Transverse colon (tissue), 4 donors: Measurements from ENCODE around the gene GOLGA1. TPM values are rescaled to one million over a fixed set of nuclear protein-coding genes. Genes with fewer than 3 reads are reported as not detected.

Source experiments
- DNase-seq: peaks from one replicate; pipeline ENCODE4 v3.0.0-alpha.2; 2019
- H3K27ac ChIP-seq, 4 donors: fragments of 200-600 bp; sonication (generic); 2 replicates each; pipeline ENCODE4 v1.5.1; 2016 to 2018; ENCODE audit warnings: inconsistent platforms in 4 of 4
- H3K27me3 ChIP-seq: fragments of 200-600 bp; sonication (generic); 2 replicates; pipeline ENCODE4 v1.5.1; 2017; ENCODE audit warnings: inconsistent platforms
- H3K36me3 ChIP-seq, 4 donors: fragments of 200-600 bp; sonication (generic); 2 replicates each; pipeline ENCODE4 v1.5.1; 2017 to 2019; ENCODE audit warnings: inconsistent platforms in 4 of 4
- H3K4me1 ChIP-seq, 4 donors: fragments of 200-600 bp; sonication (generic); 2 replicates each; pipeline ENCODE4 v1.5.1; 2017 to 2020; ENCODE audit warnings: inconsistent platforms in 4 of 4
- H3K4me3 ChIP-seq, 4 donors: fragments of 200-600 bp; sonication (generic); 1 replicate in 1 of 4; 2 replicates in 3 of 4; pipeline versions ENCODE4 v1.5.1 to v1.6.1; 2017 to 2019; ENCODE audit warnings: inconsistent platforms in 4 of 4
- H3K9me3 ChIP-seq, 2 donors: fragments of 200-600 bp; sonication (generic); 2 replicates each; pipeline ENCODE4 v1.5.1; 2017 to 2019; ENCODE audit warnings: inconsistent platforms in 2 of 2
- EP300 ChIP-seq: sonication (generic); formaldehyde crosslinking; IDR thresholded peaks from one replicate; pipeline ENCODE4 v1.6.1; 2017; ENCODE audit warnings: antibody characterized with exemption, low read depth
- POLR2A ChIP-seq: fragments of 450-650 bp; IDR thresholded peaks from one replicate; pipeline ENCODE4 v1.6.1; 2016; ENCODE audit warnings: antibody characterized with exemption, mild to moderate bottlenecking, moderate library complexity
- POLR2AphosphoS5 ChIP-seq, 3 donors: sonication (generic); formaldehyde crosslinking; IDR thresholded peaks; one replicate each; pipeline ENCODE4 v1.6.1; 2016; ENCODE audit warnings: antibody characterized with exemption in 3 of 3
- WGBS, 2 donors: methylation state at CpG; one replicate each; pipeline ENCODE4 v1.1.5; 2018; ENCODE audit warnings: low coverage in 1 of 2; 5-methylcytosine and 5-hydroxymethylcytosine counted together
- in situ Hi-C, 4 donors: fragments of 200-750 bp; cut with MboI; loops; one replicate each; pipeline versions ENCODE4 v1.15.0 to v1.15.1; 2017; ENCODE audit warnings: low sequenced_read_pairs in 3 of 4, low pct_ligation_motif_present in 1 of 4, low pct_unique_long_range_greater_than_20kb in 1 of 4
- intact Hi-C: fragments of 100-400 bp; cut with DNase I; formaldehyde crosslinking; loops from one replicate; pipeline ENCODE4 v1.15.1; 2023; ENCODE audit warnings: low total_unique reads
- total RNA-seq, 4 donors: library from RNA; depleted of rRNA; stranded (reverse); fragments of >200 nt; gene quantifications; one replicate each; pipeline ENCODE4 v1.1.0, GENCODE V29; 2016
- TF ChIP-seq, protein P1 (sequence below), 5 experiments: fragments of 200-600 bp in 3 of 5; fragments of 450-650 bp in 2 of 5; sonication (generic) in 3 of 5; IDR thresholded peaks; 1 replicate in 2 of 5; 2 replicates in 3 of 5; pipeline ENCODE4 v1.5.1; 2016 to 2017; ENCODE audit warnings: antibody characterized with exemption in 5 of 5, inconsistent platforms in 3 of 5, mild to moderate bottlenecking in 2 of 5, moderate library complexity in 1 of 5

Gene GOLGA1
- total RNA-seq, 4 donors from 2014 or later = 24.3 to 144 (median 30.1) TPM

DNA sequence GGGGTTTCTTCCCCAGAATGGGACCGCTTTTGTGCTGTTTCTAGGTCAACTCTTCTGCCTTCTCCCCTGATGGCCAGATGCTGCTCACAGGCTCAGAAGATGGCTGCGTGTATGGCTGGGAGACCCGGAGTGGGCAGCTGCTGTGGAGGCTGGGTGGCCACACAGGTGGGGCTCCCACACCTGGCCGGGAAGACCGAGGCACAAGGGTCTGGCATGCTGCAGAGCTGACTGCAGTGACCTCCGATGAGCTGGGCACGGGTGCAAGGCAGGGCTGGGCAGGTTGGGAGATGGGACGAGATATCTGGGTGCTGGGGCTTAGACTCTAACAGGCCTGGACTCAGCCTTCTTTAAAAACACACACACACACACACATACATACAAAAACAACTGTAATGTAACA is 86.7 kb downstream of the GOLGA1 start:
- DNase-seq = no peak

DNA sequence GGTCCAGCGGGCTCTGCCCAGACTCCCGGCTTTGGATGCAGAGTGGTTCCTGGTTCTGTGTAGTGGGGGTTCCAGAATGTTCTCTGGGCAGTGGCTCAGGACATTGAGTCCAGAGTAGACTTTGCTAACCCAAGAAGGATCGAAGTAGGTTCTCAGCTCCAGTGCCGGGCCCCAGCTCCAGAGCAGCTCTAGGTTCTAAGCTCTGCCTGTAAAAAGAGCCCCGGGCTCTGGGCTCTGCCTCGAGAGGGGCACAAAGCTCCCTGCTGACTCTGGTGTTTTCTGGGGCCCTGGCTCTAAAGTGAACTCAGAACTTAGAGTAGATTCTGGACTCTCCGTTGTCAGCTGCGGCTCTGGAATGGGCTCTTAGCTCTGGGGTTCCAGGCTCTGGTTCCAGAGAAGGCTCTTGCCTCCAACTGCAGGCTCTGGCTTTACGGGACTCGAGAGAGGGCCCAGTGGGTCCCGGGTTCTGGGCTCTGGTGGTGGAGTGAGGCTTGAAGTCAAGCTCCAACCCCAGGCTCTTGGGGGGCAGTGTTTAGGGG is 87.2 kb downstream of the GOLGA1 start:
- Histone ChIP-seq H3K9me3 (no peaks in the 10 kb centered on the region), H3K27ac (peak overlapping the region; percentile 11 to 63 (median 54)), H3K27me3 (no peaks in the 10 kb centered on the region), H3K36me3 (peaks cover 0 to 14% (median 3%) of the 10 kb centered on the region in 4 donors), H3K4me3 (peak overlapping the region; percentile 9 to 56 (median 36)), H3K4me1 (peaks cover 6 to 24% (median 14%) of the 10 kb centered on the region in 4 donors)
- WGBS, 2 donors = 69% methylated on average over 10 of the region's 11 CpGs; no CpG with 5 or more reads in 1 of the 2 donors
- TF ChIP-seq POLR2A (no peak), POLR2AphosphoS5 (IDR thresholded peaks at IDR 0.05) (no peak), EP300 (no peak)
- TF ChIP-seq, protein P1, sequence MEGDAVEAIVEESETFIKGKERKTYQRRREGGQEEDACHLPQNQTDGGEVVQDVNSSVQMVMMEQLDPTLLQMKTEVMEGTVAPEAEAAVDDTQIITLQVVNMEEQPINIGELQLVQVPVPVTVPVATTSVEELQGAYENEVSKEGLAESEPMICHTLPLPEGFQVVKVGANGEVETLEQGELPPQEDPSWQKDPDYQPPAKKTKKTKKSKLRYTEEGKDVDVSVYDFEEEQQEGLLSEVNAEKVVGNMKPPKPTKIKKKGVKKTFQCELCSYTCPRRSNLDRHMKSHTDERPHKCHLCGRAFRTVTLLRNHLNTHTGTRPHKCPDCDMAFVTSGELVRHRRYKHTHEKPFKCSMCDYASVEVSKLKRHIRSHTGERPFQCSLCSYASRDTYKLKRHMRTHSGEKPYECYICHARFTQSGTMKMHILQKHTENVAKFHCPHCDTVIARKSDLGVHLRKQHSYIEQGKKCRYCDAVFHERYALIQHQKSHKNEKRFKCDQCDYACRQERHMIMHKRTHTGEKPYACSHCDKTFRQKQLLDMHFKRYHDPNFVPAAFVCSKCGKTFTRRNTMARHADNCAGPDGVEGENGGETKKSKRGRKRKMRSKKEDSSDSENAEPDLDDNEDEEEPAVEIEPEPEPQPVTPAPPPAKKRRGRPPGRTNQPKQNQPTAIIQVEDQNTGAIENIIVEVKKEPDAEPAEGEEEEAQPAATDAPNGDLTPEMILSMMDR (IDR thresholded peaks at IDR 0.05) = no peak
- intact Hi-C loops = loop anchor here (1.0 kb wide), 1 partner anchor 81 kb away; no protein-coding TSS in a partner anchor
- no peak for DNase-seq
- in situ Hi-C loops = loop anchor here in 2 of 4 donors (5.0 kb wide), 2 partner anchors 76 to 81 kb away; partner anchors contain the start of genes NR6A1 (in 1 of the 2) and OLFML2A (in 1 of the 2)

More for the DNA sequence above, 86.7 kb downstream of the GOLGA1 start:
- H3K27ac ChIP-seq = no peak overlapping the region
- peaks cover 6 to 24% (median 16%) of the 10 kb centered on the region in 4 donors for H3K4me1 ChIP-seq
- in situ Hi-C loops = loop anchor here in 2 of 4 donors (5.0 kb wide), 2 partner anchors 77 to 82 kb away; partner anchors contain the start of genes NR6A1 (in 1 of the 2) and OLFML2A (in 1 of the 2)
- no peaks in the 10 kb centered on the region for H3K27me3 ChIP-seq
- TF ChIP-seq POLR2AphosphoS5 (IDR thresholded peaks at IDR 0.05) = no peak
- no peak for TF ChIP-seq EP300
- TF ChIP-seq, protein P1 (IDR thresholded peaks at IDR 0.05) = no peak
- TF ChIP-seq POLR2A = no peak
- no peaks in the 10 kb centered on the region for H3K9me3 ChIP-seq
- no peak overlapping the region for H3K4me3 ChIP-seq
- peaks cover 0 to 19% (median 5%) of the 10 kb centered on the region in 4 donors for H3K36me3 ChIP-seq
- intact Hi-C loops = no loop called here
- 88% methylated on average over 8 of the region's 8 CpGs; no CpG with 5 or more reads in 1 of the 2 donors for WGBS, 2 donors

DNA sequence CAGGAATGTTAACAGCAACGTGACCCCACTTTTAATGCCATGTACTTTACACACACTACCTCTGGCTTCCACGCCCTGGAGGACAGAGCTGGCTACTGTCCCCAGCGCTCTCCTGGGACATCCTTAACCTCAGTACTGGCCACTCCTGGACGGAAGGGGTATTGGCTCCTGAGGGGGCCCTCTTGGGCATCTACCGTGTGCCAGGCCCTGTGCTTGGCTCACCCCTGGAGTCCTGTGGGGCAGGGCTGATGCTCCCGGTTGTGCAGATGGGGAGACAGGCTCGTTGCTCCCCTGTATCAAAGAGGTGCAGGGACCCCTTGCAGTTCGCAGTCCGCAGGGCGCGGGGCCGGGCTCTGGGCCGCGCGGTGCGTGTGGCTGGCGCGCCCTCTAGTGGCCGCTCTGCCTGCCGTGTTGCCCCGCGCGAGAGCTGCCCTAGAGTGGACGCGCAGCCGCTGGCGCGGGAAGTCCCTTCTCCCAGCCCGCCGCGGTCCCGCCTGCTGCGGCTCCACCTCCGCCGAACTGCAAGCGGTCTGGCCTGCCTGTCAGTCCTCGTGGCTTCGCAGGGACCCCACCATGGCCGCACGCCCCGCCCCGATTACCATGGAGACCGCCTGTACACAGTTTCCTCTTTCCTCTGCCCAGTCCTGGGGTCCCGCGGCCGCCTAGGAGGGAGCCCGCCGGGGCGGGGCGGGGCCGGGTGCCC is 87.9 kb downstream of the GOLGA1 start, which contains the start of gene WDR38:
Gene WDR38, plus strand, starts transcription at position 632 of the 703 bp plus-strand sequence. CDS start 72 bp downstream, outside the sequence.
- in situ Hi-C loops (loop anchor here in 2 of 4 donors (5.0 kb wide), 2 partner anchors 76 to 81 kb away; partner anchors contain the start of genes NR6A1 (in 1 of the 2) and OLFML2A (in 1 of the 2)), intact Hi-C loops (loop anchor here (1.0 kb wide), 1 partner anchor 81 kb away; no protein-coding TSS in a partner anchor)
- peaks cover 6 to 24% (median 13%) of the 10 kb centered on the region in 4 donors for H3K4me1 ChIP-seq
- peaks cover 0 to 7% (median 0%) of the 10 kb centered on the region in 4 donors for H3K36me3 ChIP-seq
- peak; percentile 76 for DNase-seq
- H3K27ac ChIP-seq = peak within 1 kb of the TSS; percentile 11 to 63 (median 54)
- WGBS, 2 donors = 3% methylated on average over 25 of the region's 51 CpGs; no CpG with 5 or more reads in 1 of the 2 donors
- no peaks in the 10 kb centered on the region for H3K27me3 ChIP-seq
- TF ChIP-seq, protein P1 (IDR thresholded peaks at IDR 0.05) = peak; percentile 99 to 100 (median 99)
- TF ChIP-seq POLR2AphosphoS5 (IDR thresholded peaks at IDR 0.05) (no peak), POLR2A (no peak), EP300 (no peak)
- peak within 1 kb of the TSS; percentile 9 to 56 (median 36) for H3K4me3 ChIP-seq
- H3K9me3 ChIP-seq = no peaks in the 10 kb centered on the region
